ENCODE results near the gene AURKB.
"Not testable (repeated sequence)": the region's sequence is repeated elsewhere in the genome, so short reads cannot be mapped to it uniquely, and the experiment has no call there.

Gene AURKB

GRCh38 chr17:8209907-8210760 lies at the start of gene AURKB:
Gene AURKB, minus strand, starts transcription at chr17:8210575. Its CDS starts 351 bp downstream, at chr17:8210224.
- DNase-seq: peak; percentile 95

DNA sequence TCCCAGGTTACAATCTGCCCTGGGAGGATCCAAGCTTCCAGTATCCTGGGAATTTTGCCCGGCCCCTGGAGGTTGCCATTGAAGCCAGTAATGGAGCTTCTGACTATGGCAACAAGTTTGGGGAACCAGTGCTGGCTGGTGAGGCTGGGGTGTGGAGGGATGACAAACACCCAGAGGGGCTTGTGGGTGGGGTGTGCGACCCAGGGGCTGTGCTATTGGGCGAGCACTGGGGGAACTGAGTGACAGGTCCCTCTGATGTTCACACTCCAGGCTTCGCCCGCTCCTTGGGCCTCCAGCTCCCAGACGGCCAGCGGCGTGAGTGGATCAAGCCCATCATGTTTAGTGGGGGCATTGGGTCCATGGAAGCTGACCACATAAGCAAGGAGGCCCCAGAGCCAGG lies 47.4 kb upstream of the AURKB start:
- DNase-seq: no peak

DNA sequence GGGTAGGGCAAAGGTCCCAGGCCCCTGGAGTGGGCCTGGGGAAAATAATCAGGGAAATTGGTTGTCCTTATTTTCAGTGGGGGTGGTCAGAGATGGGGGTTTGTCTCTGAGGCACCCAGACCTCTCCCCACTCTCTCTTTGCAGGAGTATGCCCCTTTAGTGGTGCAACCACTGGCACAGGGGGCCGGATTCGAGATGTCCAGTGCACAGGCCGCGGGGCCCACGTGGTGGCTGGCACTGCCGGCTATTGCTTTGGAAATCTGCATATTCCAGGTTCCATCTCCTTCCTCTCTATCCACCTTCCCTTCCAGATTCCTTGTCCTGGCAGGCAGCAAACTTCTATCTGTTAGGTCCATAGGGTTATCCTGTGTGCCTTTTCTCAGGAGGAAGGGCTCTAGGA lies 46.3 kb upstream of the AURKB start:
- no peak for DNase-seq

GRCh38 chr17:8256291-8256690 lies 45.9 kb upstream of the AURKB start:
- no peak for DNase-seq

- DNase-seq: no peak
Measured at GRCh38 chr17:8255499-8255898, 45.1 kb upstream of the AURKB start.

DNA sequence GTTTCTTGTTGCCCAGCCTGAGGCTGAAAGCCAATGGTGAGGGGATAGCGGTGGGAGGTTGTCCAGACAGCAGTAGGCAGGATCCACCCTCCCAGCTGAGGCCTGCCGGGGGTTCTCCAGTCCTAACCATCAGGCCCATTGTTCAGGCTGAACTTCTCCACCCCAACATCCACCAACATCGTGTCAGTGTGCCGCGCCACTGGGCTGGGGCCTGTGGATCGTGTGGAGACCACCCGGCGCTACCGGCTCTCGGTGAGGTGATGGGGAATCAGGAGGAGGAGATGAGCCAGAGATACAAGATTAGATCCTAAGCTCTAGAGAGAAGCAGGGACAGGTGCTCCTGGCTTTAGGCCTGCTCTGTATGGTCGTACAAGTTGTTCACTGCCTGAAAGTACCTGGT lies 44.5 kb upstream of the AURKB start:
- no peak for DNase-seq

- no peak for DNase-seq
Measured at GRCh38 chr17:8253801-8254200, 43.4 kb upstream of the AURKB start.

DNA sequence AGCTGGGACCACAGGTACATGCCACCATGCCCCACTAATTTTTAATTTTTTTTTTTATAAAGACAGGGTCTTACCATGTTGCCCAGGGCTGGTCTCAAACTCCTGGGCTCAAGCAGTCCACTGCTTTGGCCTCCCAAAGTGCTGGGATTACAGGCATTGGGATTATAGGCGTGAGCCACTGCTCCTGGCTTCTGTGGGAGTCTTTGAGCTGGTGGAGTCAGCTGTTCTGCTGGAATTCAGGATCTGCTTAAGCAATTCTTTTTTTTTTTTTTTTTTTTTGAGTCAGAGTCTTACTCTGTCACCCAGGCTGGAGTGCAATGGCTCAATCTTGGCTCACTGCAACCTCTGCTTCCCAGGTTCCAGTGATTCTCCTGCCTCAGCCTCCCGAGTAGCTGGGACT lies 41.0 kb upstream of the AURKB start:
- not testable (repeated sequence) for DNase-seq

- DNase-seq: no peak
Measured at GRCh38 chr17:8249621-8250500, 39.5 kb upstream of the AURKB start.

DNA sequence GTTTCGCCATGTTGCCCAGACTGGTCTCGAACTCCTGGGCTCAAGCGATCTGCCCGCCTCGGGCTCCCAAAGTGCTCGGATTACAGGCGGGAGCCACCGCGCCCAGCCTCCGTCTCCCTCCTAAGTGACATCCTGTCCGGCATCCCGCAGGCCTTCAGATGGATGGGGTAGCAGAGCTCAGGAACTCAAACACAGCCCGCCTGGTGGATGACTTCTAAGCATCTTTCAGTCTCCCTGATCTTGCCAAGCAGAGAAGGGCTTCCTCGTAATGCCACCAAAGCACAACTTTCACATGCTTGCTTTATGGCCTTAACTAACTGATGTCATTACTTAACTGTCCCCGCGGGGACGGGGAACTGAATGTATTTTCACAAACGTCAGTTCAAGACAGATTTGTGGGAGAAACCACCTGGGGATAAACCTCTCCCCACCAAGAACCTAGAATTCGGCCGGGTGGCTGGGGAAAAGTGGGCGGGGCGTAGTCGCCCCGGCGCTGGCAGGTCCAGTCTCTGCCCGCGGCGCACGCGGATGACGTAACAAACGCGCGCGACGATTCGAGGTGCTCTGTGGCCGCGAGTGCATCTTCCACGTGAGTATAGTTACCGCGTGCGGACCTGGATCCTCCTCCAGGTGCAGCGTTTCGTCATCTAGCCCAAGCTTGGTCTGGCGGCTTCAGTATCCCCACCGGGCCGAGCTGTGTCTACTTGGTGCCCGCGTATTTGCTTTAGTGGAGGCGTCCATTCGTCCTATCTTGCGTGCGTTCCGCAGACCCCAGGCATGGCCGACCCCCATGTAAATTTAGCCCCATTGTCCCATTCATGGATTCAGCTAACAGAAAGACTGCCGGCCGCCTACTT lies 38.6 kb upstream of the AURKB start, which contains the start of gene PFAS:
TSS of gene PFAS (plus strand) at position 539 of the 857 bp plus-strand sequence. CDS start 4,649 bp downstream, outside the sequence.
- DNase-seq: peak; percentile 95

GRCh38 chr17:8244768-8245167 lies 34.4 kb upstream of the AURKB start:
- no peak for DNase-seq

- DNase-seq: no peak
Measured at GRCh38 chr17:8243827-8244226, 33.5 kb upstream of the AURKB start.

DNA sequence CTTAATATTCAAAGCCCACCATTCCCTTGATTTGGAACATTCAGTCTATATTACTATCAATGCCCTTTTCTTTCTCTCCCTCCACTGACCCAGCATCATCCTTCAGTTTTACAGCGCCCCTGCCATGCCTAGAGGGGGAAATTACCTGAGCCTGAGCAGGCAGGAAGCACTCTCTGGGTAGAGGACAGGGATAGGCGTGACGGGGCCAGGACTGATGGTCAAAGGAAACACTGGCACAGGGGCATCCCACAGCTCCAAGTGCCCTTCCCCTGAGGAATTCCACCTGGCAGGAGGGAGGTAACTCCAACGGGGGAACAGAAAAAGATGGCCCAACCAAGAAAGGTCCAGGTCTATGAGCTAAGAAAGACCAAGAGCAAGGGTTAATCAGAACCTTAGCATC lies 27.5 kb upstream of the AURKB start:
- no peak for DNase-seq

DNA sequence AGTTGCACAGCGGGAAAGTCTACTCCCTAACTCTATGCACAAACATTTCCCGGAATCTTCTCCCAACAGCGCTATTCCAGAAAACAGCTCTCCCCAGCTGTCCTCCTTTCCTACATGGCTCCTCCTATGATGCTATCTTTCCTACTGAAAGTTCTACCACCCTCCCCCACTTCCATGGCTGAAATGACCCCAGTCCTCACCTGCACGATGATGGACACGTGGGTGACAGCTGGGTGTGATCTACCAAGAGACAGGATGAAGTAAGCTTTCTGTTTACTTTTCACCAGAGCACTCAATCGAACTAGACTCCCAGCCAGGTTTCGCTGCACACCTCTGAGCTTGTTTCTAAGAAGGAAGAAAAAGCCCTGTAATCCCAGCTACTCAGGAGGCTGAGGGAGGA lies 26.8 kb upstream of the AURKB start:
- DNase-seq: no peak

GRCh38 chr17:8235676-8236075 lies 25.3 kb upstream of the AURKB start:
- DNase-seq: no peak

- DNase-seq: no peak
Measured at GRCh38 chr17:8234361-8235270, 24.2 kb upstream of the AURKB start.

DNA sequence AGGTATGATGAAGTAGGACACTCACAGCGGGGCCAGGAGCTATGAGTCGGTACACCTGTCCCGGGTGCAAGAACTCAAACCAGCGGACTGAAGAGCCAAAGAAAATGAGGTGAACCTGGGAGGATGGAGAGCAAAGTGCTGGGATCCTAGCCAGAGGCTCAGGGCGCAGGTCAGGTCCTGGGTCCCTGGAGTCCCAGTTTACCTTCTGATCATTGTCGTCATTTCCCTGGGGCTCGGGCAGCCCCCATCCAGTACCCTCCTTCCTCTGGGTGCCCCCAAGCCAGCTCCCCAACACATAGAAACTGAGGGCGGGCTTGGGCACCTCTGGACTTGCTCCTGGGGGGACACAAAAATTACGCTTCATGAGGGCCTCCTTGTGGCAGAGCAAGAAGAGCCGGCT lies 21.3 kb upstream of the AURKB start:
- no peak for DNase-seq

GRCh38 chr17:8227238-8227581 lies 16.8 kb upstream of the AURKB start:
- no peak for DNase-seq

GRCh38 chr17:8226536-8227237 lies 16.3 kb upstream of the AURKB start:
- peak; percentile 88 for DNase-seq

DNA sequence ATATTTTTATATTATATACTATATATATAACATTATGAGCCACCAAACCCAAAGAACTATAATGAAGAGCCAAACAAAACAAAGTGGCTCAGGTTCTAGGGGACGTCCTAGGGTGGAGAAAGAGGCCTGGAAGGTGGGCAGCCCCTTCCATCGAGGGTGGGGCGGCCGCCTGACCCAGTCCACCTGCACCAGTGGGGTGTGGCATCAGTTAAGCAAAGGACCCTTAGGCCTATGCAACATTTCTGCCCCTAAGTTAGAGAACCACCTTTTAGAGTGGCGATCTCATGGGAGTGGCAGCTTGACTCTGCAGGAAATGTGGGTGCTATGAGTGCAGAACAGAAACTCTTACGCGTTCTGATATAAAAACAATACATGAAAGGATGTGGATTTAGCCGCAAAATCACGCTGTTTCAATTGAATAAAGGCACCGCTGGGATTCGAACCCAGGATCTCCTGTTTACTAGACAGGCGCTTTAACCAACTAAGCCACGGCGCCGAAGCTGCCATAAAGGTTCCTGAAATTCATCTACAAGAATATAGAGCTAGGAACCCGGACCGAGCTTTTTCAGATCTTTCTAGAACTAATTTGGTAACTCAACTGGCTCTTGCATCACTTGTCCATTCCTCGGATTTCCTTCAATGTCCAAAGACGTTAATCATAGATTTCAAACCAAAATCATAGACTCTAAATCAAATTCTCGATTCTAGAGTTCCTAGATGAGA lies 15.6 kb upstream of the AURKB start:
- peak; percentile 71 for DNase-seq

All from NCI-H226 (cell line).